WERI-Rb-1 (cell line): ENCODE data around the gene SIPA1L2.

Experiments used
- DNase-seq: peaks from one replicate; pipeline ENCODE4 v3.0.0-alpha.2; 2020
- H3K27ac ChIP-seq: fragments of 250-450 bp; sonication (Bioruptor Pico); 2 replicates; pipeline ENCODE4 v1.5.1; 2020; ENCODE audit warnings: mild to moderate bottlenecking, moderate library complexity
- H3K27me3 ChIP-seq: fragments of 250-450 bp; sonication (Bioruptor Pico); 2 replicates; pipeline ENCODE4 v1.5.1; 2021; ENCODE audit warnings: mild to moderate bottlenecking, low read depth, moderate library complexity; ENCODE audit not compliant: insufficient read depth, severe bottlenecking
- H3K36me3 ChIP-seq: fragments of 250-450 bp; sonication (Bioruptor Pico); 2 replicates; pipeline ENCODE4 v1.5.1; 2020; ENCODE audit warnings: mild to moderate bottlenecking, moderate library complexity
- H3K4me3 ChIP-seq: 2 replicates; pipeline ENCODE4 v1.5.1; 2011; ENCODE audit warnings: low read depth, mild to moderate bottlenecking, control low read depth, low read length
- H3K9me3 ChIP-seq: fragments of 250-450 bp; sonication (Bioruptor Pico); 2 replicates; pipeline ENCODE4 v1.5.1; 2021; ENCODE audit warnings: mild to moderate bottlenecking, moderate library complexity; ENCODE audit not compliant: severe bottlenecking
- CTCF ChIP-seq: IDR thresholded peaks from 2 replicates; pipeline ENCODE4 v1.5.1; 2011; ENCODE audit warnings: low read depth, mild to moderate bottlenecking, control low read depth, inconsistent platforms, low read length

Gene SIPA1L2

GRCh38 chr1:232589111-232589811 lies 40.7 kb downstream of the SIPA1L2 start:
- no peaks in the 10 kb centered on the region for H3K36me3 ChIP-seq
- H3K4me3 ChIP-seq: no peak overlapping the region
- no peak for DNase-seq
- no peaks in the 10 kb centered on the region for H3K27me3 ChIP-seq
- no peak for TF ChIP-seq CTCF
- no peak overlapping the region for H3K27ac ChIP-seq
- no peaks in the 10 kb centered on the region for H3K9me3 ChIP-seq

GRCh38 chr1:232587141-232588008 lies 42.6 kb downstream of the SIPA1L2 start:
- H3K27ac ChIP-seq: no peak overlapping the region
- H3K9me3 ChIP-seq: no peaks in the 10 kb centered on the region
- no peak overlapping the region for H3K4me3 ChIP-seq
- no peak for DNase-seq
- H3K36me3 ChIP-seq: no peaks in the 10 kb centered on the region
- no peak for TF ChIP-seq CTCF
- H3K27me3 ChIP-seq: no peaks in the 10 kb centered on the region

- H3K27ac ChIP-seq: no peak overlapping the region
- H3K4me3 ChIP-seq: no peak overlapping the region
- TF ChIP-seq CTCF: no peak
- H3K36me3 ChIP-seq: no peaks in the 10 kb centered on the region
- no peaks in the 10 kb centered on the region for H3K27me3 ChIP-seq
- no peaks in the 10 kb centered on the region for H3K9me3 ChIP-seq
- DNase-seq: no peak
These were observed 43.3 kb downstream of the SIPA1L2 start for GRCh38 chr1:232586679-232587078.

- DNase-seq: no peak
- H3K9me3 ChIP-seq: no peaks in the 10 kb centered on the region
- H3K27ac ChIP-seq: no peak overlapping the region
These were observed 44.4 kb downstream of the SIPA1L2 start for GRCh38 chr1:232585486-232585885.

GRCh38 chr1:232581932-232582331 lies 48.0 kb downstream of the SIPA1L2 start:
- no peak for TF ChIP-seq CTCF
- Histone ChIP-seq H3K4me3 (no peak overlapping the region), H3K27ac (no peak overlapping the region)

More at GRCh38 chr1:232585486-232585885, 44.4 kb downstream of the SIPA1L2 start:
- no peaks in the 10 kb centered on the region for H3K36me3 ChIP-seq
- TF ChIP-seq CTCF: no peak
- no peaks in the 10 kb centered on the region for H3K27me3 ChIP-seq
- H3K4me3 ChIP-seq: no peak overlapping the region

More at GRCh38 chr1:232581932-232582331, 48.0 kb downstream of the SIPA1L2 start:
- H3K9me3 ChIP-seq: no peaks in the 10 kb centered on the region
- H3K27me3 ChIP-seq: no peaks in the 10 kb centered on the region
- DNase-seq: no peak
- H3K36me3 ChIP-seq: no peaks in the 10 kb centered on the region
